ENCODE results near the gene FGF11. TPM values are rescaled to one million over a fixed set of nuclear protein-coding genes. Genes with fewer than 3 reads are reported as not detected.
A peak's percentile ranks its signal among the peaks of the same experiment; 100 is the strongest.

Gene FGF11
- polyA plus RNA-seq, 3 donors, result 2.2 TPM; not detected in 2

DNA sequence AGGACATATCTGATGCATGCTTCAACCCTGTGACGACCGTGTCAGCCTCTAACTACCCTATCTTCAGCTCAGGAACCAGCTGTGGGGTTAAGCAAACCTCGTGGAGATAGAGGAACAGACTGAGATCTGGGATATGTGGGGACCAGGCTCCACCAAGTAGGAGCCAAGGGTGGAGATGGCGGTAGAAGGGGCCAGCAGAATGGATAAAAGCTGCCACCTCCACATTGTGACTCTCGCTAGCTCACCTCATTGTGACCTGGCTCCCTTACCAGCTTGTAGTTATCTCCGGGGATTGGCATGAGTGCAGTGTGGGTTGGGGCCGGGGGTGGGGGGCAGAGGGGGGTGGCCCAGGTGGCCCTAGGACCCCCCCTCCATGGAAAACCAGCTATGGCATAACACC, 14.0 kb upstream of the FGF11 start, which contains the start of gene SPEM2:
SPEM2 (plus strand) TSS at position 301 of the 400 bp plus-strand sequence; CDS start at position 374, 73 bp downstream.
- Mint-ChIP-seq H3K27me3 (ENCODE audit: low read depth in 3 of 3) (peaks cover 0 to 5% (median 2%) of the 10 kb centered on the region in 3 donors), H3K27ac (peak within 1 kb of the TSS in 2 of 7 donors; percentile 27 to 50), H3K9me3 (no peaks in the 10 kb centered on the region), H3K4me3 (no peak within 1 kb of the TSS), H3K36me3 (no peaks in the 10 kb centered on the region), H3K4me1 (no peaks in the 10 kb centered on the region)
- Histone ChIP-seq H4K20me1 (ENCODE audit: insufficient read depth, low read length) (no peaks in the 10 kb centered on the region), H3K9me3 (replicated peaks in 1 of 2; ENCODE audit: control insufficient read depth in 1 of 2, insufficient read depth in 1 of 2, low read length in 2 of 2) (no peaks in the 10 kb centered on the region), H3K4me1 (ENCODE audit: control insufficient read depth in 1 of 2, insufficient read depth in 2 of 2, low read length in 2 of 2) (no peaks in the 10 kb centered on the region), H3K27me3 (ENCODE audit: control insufficient read depth in 2 of 2, insufficient read depth in 2 of 2, low read length in 2 of 2) (no peaks in the 10 kb centered on the region), H3K79me2 (ENCODE audit: insufficient read depth, low read length) (no peaks in the 10 kb centered on the region), H3K4me3 (replicated peaks in 1 of 3; ENCODE audit: low read depth in 2 of 3, low read length in 3 of 3) (no peak within 1 kb of the TSS), H2AFZ (ENCODE audit: insufficient read depth, low read depth, low read length, poor library complexity, severe bottlenecking) (no peak within 1 kb of the TSS), H3K4me2 (replicated peaks; ENCODE audit: extremely low read depth, low read length, poor library complexity, severe bottlenecking) (no peak within 1 kb of the TSS), H3K9ac (ENCODE audit: insufficient read depth, low read length, poor library complexity, severe bottlenecking) (no peak within 1 kb of the TSS), H3K27ac (ENCODE audit: low read depth in 1 of 2, low read length in 2 of 2) (no peak within 1 kb of the TSS), H3K36me3 (replicated peaks in 1 of 2; ENCODE audit: control insufficient read depth in 1 of 2, insufficient read depth in 2 of 2, low read length in 2 of 2) (no peaks in the 10 kb centered on the region)
- TF ChIP-seq, protein P1, sequence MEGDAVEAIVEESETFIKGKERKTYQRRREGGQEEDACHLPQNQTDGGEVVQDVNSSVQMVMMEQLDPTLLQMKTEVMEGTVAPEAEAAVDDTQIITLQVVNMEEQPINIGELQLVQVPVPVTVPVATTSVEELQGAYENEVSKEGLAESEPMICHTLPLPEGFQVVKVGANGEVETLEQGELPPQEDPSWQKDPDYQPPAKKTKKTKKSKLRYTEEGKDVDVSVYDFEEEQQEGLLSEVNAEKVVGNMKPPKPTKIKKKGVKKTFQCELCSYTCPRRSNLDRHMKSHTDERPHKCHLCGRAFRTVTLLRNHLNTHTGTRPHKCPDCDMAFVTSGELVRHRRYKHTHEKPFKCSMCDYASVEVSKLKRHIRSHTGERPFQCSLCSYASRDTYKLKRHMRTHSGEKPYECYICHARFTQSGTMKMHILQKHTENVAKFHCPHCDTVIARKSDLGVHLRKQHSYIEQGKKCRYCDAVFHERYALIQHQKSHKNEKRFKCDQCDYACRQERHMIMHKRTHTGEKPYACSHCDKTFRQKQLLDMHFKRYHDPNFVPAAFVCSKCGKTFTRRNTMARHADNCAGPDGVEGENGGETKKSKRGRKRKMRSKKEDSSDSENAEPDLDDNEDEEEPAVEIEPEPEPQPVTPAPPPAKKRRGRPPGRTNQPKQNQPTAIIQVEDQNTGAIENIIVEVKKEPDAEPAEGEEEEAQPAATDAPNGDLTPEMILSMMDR (IDR thresholded peaks at IDR 0.05), result no peak
- WGBS (ENCODE audit: insufficient coverage), result 86% methylated on average over 1 of the region's 7 CpGs
- DNase-seq, result no peak
- intact Hi-C loops (cut with micrococcal nuclease), result no loop called here

DNA sequence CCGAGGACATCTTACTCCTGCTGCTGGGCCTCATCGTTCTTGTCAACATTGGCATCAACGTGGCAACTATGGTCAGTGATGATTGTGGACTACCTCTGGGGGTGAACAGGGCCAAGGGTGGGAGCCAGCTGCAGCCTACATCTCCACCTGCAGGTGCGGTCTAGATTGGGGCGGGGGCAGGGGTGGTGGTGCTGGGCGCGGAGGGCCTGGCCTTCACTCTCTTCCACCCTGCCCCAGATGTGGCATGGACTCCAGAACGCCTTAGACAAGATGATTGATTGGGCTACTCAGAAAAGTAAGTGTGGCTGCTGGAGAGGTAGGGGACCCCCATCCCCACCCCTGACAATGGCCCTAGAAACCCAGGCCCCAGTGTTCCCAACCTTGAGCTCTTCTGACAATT, 13.6 kb upstream of the FGF11 start:
- Histone ChIP-seq H3K79me2 (ENCODE audit: insufficient read depth, low read length) (no peaks in the 10 kb centered on the region), H3K9ac (ENCODE audit: insufficient read depth, low read length, poor library complexity, severe bottlenecking) (no peak overlapping the region), H2AFZ (ENCODE audit: insufficient read depth, low read depth, low read length, poor library complexity, severe bottlenecking) (no peak overlapping the region), H3K27ac (ENCODE audit: low read depth in 1 of 2, low read length in 2 of 2) (no peak overlapping the region), H3K9me3 (replicated peaks in 1 of 2; ENCODE audit: control insufficient read depth in 1 of 2, insufficient read depth in 1 of 2, low read length in 2 of 2) (no peaks in the 10 kb centered on the region), H3K4me3 (replicated peaks in 1 of 3; ENCODE audit: low read depth in 2 of 3, low read length in 3 of 3) (no peak overlapping the region), H4K20me1 (ENCODE audit: insufficient read depth, low read length) (no peaks in the 10 kb centered on the region), H3K27me3 (ENCODE audit: control insufficient read depth in 2 of 2, insufficient read depth in 2 of 2, low read length in 2 of 2) (no peaks in the 10 kb centered on the region), H3K36me3 (replicated peaks in 1 of 2; ENCODE audit: control insufficient read depth in 1 of 2, insufficient read depth in 2 of 2, low read length in 2 of 2) (no peaks in the 10 kb centered on the region), H3K4me2 (replicated peaks; ENCODE audit: extremely low read depth, low read length, poor library complexity, severe bottlenecking) (no peak overlapping the region), H3K4me1 (ENCODE audit: control insufficient read depth in 1 of 2, insufficient read depth in 2 of 2, low read length in 2 of 2) (no peaks in the 10 kb centered on the region)
- Mint-ChIP-seq H3K4me1 (no peaks in the 10 kb centered on the region), H3K36me3 (no peaks in the 10 kb centered on the region), H3K27me3 (ENCODE audit: low read depth in 3 of 3) (peaks cover 0 to 5% (median 2%) of the 10 kb centered on the region in 3 donors), H3K4me3 (no peak overlapping the region), H3K9me3 (no peaks in the 10 kb centered on the region), H3K27ac (no peak overlapping the region)
- 82% methylated on average over 2 of the region's 8 CpGs for WGBS (ENCODE audit: insufficient coverage)
- intact Hi-C loops (cut with micrococcal nuclease), result no loop called here
- TF ChIP-seq, protein P1 (IDR thresholded peaks at IDR 0.05), result no peak
- DNase-seq, result no peak

All from CD14-positive monocyte (primary cell).